ENCODE data around the gene DYNLT2B. TPM values are rescaled to one million over a fixed set of nuclear protein-coding genes. Genes with fewer than 3 reads are reported as not detected.
"Not testable (repeated sequence)": the region's sequence is repeated elsewhere in the genome, so short reads cannot be mapped to it uniquely, and the experiment has no call there.

Gene DYNLT2B
- polyA plus RNA-seq, 1 donor: 8.7 TPM

- no peak for DNase-seq (ENCODE audit: low read depth)
Measured at GRCh38 chr3:196272826-196273225, 45.2 kb downstream of the DYNLT2B start.

- no peak for DNase-seq (ENCODE audit: low read depth)
Measured at GRCh38 chr3:196270499-196270898, 47.5 kb downstream of the DYNLT2B start.

- no peak for DNase-seq (ENCODE audit: low read depth)
Measured at GRCh38 chr3:196268284-196269163, 49.5 kb downstream of the DYNLT2B start.

- DNase-seq (ENCODE audit: low read depth): no peak
Measured at GRCh38 chr3:196263819-196264218, 54.2 kb downstream of the DYNLT2B start.

- no peak for DNase-seq (ENCODE audit: low read depth)
Measured at GRCh38 chr3:196260784-196261183, 57.3 kb downstream of the DYNLT2B start.

GRCh38 chr3:196255776-196256175, 62.3 kb downstream of the DYNLT2B start:
- no peak for DNase-seq (ENCODE audit: low read depth)

- DNase-seq (ENCODE audit: low read depth): no peak
Measured at GRCh38 chr3:196254376-196255283, 63.4 kb downstream of the DYNLT2B start.

- no peak for DNase-seq (ENCODE audit: low read depth)
Measured at GRCh38 chr3:196251918-196252317, 66.1 kb downstream of the DYNLT2B start.

- DNase-seq (ENCODE audit: low read depth): no peak
Measured at GRCh38 chr3:196246612-196247308, 71.3 kb downstream of the DYNLT2B start.

- DNase-seq (ENCODE audit: low read depth): not testable (repeated sequence)
Measured at GRCh38 chr3:196244166-196244565, 73.9 kb downstream of the DYNLT2B start.

- no peak for DNase-seq (ENCODE audit: low read depth)
Measured at GRCh38 chr3:196241704-196242103, 76.3 kb downstream of the DYNLT2B start.

Other genes with a start within 250 kb of the DYNLT2B start
- 58.9 TPM for gene TFRC, start 236.2 kb downstream of the DYNLT2B start, polyA plus RNA-seq (ENCODE audit: insufficient read length)
- 0.46 TPM for gene ZDHHC19, start 106.8 kb downstream of the DYNLT2B start, polyA plus RNA-seq (ENCODE audit: insufficient read length)
- 9.9 TPM for gene SLC51A, start 101.7 kb downstream of the DYNLT2B start, polyA plus RNA-seq (ENCODE audit: insufficient read length)
- gene PCYT1A, start 30.5 kb downstream of the DYNLT2B start, polyA plus RNA-seq (ENCODE audit: insufficient read length): 44.7 TPM
- 0.38 TPM for gene TM4SF19, start 20.1 kb upstream of the DYNLT2B start, polyA plus RNA-seq (ENCODE audit: insufficient read length)
- 17.3 TPM for gene UBXN7, start 114.2 kb upstream of the DYNLT2B start, polyA plus RNA-seq (ENCODE audit: insufficient read length)
- 8.4 TPM for gene RNF168, start 185.5 kb upstream of the DYNLT2B start, polyA plus RNA-seq (ENCODE audit: insufficient read length)
- gene SMCO1, start 197.1 kb upstream of the DYNLT2B start, polyA plus RNA-seq (ENCODE audit: insufficient read length): 2.2 TPM

Measured in forelimb muscle (tissue), 1 donor.